Measurements from ENCODE around the gene MAF. TPM values are rescaled to one million over a fixed set of nuclear protein-coding genes. Genes with fewer than 3 reads are reported as not detected.

MAF gene
- total RNA-seq (2014; rRNA removed; shearing (Covaris generic)): 1.3 and 1.9 TPM in 2 replicates

- DNase-seq (ENCODE audit: low read depth): peak; percentile 90
Measured at GRCh38 chr16:79600638-79601091, at the start of gene MAF. MAF (minus strand) TSS chr16:79600737; CDS start chr16:79599902, 835 bp downstream.

DNA sequence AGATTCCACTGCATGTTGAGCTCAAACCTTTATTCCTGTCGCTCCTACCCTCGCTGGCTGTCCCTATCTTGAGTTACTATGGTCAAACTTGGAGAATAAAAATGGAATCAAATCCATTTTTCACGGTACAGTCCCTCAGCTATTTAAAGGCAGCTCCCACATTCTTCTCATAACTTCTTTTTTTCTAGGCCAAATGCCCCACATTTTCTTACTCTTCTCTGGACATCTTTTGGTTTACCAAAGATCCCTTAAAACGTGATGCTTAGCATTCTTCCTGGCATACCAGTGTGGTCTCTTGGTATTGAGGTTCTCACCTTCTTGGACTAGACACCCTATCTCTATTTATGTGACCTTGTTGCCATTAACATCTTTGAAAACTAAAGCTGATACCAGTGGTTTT lies 48.3 kb upstream of the MAF start:
- no peak for DNase-seq (ENCODE audit: low read depth)

DNA sequence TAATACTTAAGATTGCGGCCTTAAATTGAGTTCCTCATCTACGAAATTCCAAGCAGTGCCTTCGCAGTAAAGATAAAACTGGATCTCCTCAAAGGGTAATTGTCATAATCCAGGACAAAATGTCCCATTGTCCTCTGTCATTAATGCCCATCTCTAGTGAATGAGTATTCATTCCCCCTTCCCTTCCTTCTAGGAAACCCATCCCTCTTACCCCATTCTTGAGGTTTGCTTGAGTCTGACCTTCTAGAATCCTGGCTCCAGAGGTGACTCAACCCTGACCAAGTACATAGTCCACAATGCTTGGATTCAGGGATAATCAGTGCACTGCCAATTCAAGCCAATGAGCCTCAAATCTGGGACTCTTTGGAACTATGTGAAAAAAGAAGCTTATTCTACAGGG lies 47.0 kb upstream of the MAF start:
- no peak for DNase-seq (ENCODE audit: low read depth)

DNA sequence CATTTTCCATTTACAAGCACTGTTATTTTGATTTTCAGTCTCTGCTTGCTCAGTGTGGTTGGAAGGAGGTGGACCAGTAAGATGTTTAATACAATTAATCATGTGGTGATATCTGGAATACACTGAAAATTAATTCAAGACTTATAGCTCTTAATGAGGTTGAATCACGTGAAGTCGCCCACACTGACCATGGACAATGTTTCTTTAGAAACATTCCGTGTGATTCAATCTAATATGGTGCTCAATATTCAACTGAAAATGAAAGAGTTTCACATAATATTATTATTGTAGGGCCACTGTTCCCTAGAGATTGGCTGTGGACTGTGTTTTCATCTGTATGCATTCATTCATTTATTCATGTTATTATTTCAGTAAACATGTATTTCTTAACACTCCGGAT lies 45.2 kb upstream of the MAF start:
- no peak for DNase-seq (ENCODE audit: low read depth)

DNA sequence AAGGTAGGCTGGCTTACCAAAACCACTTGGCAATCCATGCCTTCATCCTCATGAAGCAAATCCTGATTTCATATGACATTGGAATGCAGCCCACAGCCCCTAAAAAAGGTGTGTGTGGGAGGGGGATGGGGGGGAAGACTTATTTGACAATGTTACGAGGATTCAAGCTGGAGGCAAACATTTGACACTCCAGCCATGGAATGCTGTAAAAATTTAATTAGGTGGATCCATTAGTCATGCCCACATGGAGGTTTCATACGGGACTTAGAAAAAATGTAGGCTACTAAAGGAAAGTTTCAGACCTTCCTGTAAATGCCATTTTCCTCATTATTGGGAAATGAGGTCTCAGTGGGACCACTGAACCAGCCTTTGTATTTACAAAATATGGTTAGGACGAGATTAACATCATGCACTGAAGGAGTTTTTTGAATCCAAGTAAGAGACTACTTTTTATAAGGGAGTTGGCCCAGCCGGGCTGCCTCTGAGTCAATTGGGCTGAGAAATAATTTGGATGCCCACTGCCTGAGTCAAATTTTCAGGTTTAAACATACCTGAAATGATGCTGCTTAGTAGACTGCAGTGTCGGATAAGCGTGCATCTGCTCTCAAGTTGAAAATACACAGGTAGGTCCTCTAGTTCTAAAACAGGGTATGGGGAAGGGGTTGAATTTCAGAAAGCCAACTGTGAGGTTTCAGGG lies 44.6 kb upstream of the MAF start:
- peak; percentile 36 for DNase-seq (ENCODE audit: low read depth)

DNA sequence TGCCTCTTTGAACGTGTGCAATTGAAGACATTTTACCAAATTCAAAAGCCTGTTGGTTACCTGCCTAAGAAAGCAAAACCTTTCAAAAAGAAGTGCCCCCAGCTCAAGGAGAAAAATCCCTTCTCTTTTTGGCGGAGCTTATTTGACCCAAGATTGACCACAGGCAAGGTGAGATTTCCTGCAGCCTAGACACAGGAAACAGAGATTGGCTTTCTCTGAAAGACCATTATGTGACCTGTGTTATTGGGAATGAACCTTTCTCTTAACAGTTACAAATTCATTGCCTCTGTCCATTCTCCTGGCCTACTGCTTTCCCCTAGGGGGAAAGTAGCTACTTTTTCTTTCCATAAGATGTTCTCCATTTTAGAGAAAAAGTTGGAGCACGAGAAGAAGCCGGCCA lies 42.1 kb upstream of the MAF start:
- DNase-seq (ENCODE audit: low read depth): no peak

- peak; percentile 28 for DNase-seq (ENCODE audit: low read depth)
Measured at GRCh38 chr16:79640513-79641360, 40.2 kb upstream of the MAF start.

DNA sequence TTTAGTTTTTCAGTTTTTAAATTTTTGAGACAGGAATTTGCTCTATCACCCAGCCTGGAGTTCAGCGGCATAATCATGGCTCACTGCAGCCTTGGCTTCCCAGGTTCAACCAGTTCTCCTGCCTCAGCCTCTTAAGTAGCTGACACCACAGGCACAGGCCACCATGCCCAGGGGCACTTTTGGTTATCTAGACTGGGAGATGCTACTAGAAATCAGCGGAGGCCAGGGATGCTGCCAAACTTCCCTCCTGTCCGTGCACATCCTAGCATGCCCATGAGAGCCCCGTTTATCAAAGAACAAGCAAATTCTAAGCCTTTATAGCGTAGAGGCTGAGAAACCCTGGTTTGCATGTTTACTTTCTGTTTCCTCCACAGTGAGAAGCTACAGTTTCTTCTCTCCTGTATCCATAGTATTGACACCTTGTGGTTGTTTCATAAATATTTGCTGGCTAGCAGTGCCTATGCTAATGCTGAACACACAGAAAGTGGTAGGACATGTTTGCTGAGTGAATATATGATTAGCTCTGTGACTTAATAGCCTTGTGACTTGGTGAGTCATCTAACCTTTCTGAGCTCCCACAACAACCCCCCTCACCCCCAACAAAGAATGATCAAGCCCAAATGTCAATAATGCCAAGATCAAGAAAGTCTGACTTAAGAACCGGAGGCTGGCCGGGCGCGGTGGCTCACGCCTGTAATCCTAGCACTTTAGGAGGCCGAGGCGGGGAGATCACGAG lies 39.2 kb upstream of the MAF start:
- peak; percentile 20 for DNase-seq (ENCODE audit: low read depth)

- no peak for DNase-seq (ENCODE audit: low read depth)
Measured at GRCh38 chr16:79638386-79638785, 37.8 kb upstream of the MAF start.

GRCh38 chr16:79635488-79635887 lies 35.0 kb upstream of the MAF start:
- no peak for DNase-seq (ENCODE audit: low read depth)

GRCh38 chr16:79634298-79634697 lies 33.8 kb upstream of the MAF start:
- DNase-seq (ENCODE audit: low read depth): no peak

- DNase-seq (ENCODE audit: low read depth): peak; percentile 23
Measured at GRCh38 chr16:79632289-79632688, 31.8 kb upstream of the MAF start.

DNA sequence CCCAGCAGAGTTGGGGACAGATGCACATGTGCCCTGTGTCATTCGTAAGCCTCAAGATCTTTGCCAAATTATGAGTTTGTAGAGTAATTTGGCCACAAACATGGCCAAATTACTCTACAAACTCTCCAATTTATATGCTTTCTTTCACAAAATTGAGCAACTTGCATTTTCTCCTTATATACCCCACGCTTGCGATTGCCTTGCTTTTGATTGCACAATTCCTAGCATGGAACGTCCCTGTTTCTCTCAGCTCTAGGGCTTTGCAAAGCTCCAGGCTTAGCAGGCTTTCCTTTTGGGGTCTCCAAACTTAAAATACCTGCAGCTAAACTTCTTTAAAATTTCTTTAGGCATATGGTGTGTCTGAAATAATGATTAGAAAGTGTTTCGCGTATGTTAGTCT lies 28.5 kb upstream of the MAF start:
- DNase-seq (ENCODE audit: low read depth): no peak

DNA sequence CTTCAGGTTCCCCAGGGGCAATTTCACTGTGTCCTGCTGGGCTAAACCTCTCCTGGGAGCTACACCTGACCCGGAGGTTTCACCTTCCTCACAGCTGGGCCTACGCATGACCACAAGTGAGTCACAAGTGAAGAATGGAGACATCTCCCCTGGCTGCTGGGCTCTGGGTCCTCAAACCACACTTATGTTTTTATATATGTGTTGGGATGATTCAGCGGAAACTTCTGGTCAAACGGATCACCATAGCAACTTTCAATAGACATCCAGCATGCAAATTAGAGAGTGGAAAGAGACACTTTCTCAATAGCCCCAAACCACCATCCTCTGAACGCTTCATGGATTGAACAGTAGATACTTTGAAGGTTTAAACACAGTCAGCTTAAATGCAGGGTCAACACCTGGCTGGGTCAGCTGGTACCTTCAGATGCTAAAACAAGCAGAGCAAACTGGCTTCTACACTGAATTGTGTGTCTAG lies 28.0 kb upstream of the MAF start:
- DNase-seq (ENCODE audit: low read depth): peak; percentile 87

- no peak for DNase-seq (ENCODE audit: low read depth)
Measured at GRCh38 chr16:79627092-79627491, 26.6 kb upstream of the MAF start.

GRCh38 chr16:79625738-79626137 lies 25.2 kb upstream of the MAF start:
- no peak for DNase-seq (ENCODE audit: low read depth)

GRCh38 chr16:79623824-79624223 lies 23.3 kb upstream of the MAF start:
- no peak for DNase-seq (ENCODE audit: low read depth)

DNA sequence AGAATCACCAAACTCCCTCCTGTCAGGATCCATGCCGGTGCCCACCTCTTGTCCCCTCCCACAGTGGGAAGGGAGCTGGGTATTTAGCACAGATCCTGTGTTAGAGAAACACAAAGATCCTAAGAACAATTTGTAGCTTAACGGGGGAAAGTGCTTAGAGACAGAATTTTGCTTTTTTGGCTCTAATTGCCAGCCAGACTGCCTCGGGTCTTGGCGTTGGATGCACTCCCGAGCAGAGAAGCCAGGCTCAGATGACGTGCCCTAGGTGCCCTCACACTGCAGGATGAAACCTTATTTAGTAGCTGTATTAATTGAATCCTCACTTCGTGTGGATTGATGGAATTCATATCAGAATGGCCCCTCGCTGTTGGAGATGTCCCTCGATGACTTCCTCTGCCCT lies 22.5 kb upstream of the MAF start:
- DNase-seq (ENCODE audit: low read depth): no peak

GRCh38 chr16:79621027-79621426 lies 20.5 kb upstream of the MAF start:
- no peak for DNase-seq (ENCODE audit: low read depth)

DNA sequence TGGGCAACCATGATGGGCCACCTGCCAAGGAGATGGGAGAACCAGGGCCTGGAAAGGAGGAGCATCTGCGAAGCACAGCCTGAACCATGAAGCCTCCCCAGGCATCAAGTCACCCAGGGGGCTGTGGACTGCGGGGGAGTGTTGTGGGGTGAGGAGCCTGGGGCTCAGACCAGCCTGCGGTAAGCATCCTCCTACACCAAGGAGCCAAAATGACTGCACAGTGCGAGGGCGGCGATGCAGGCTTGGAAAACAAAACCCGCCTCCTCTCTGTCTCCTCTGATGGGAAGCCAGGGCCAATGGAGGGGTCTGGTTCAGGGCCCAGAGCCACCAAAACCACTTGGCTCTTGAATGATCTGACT lies 18.1 kb upstream of the MAF start:
- DNase-seq (ENCODE audit: low read depth): no peak

DNA sequence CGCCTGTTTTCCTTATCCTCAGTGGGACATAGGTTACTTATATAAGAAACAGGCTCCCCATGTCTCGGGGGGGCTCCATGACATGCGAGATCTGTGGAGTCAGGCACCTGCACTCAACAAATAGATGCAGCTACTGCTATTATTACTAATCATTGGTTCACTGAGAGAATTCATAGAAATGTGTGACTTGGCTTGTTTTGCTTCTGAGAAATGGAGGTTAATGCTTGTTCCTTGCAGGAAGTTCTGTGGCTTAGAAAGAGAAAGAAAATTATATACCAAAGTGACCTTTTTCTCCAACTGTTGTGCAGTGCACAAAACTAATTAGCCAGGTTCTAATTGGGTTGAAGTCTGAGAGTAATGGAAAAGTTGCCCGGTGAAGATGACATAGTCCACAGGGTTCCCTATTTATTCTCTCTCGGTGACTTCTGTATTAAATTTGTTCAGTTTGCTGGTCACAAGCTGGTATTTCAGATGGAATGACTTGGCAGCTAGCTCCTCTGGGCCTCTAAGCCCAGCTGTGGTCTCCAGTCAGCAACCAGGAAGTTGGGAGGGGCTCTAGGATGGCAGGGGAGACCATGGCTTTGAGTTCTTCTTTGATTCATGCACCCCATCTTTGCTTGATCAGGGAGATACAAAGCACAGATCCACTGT lies 17.6 kb upstream of the MAF start:
- DNase-seq (ENCODE audit: low read depth): no peak

GRCh38 chr16:79613009-79613408 lies 12.5 kb upstream of the MAF start:
- DNase-seq (ENCODE audit: low read depth): peak; percentile 26
